Middle frontal gyrus (tissue), 1 donor: Measurements from ENCODE around the gene AK8.

Experiments
- DNase-seq: peaks from one replicate; pipeline ENCODE4 v3.0.0-alpha.2; 2015; ENCODE audit warnings: low spot score; ENCODE audit errors: extremely low spot score

The AK8 gene

DNA sequence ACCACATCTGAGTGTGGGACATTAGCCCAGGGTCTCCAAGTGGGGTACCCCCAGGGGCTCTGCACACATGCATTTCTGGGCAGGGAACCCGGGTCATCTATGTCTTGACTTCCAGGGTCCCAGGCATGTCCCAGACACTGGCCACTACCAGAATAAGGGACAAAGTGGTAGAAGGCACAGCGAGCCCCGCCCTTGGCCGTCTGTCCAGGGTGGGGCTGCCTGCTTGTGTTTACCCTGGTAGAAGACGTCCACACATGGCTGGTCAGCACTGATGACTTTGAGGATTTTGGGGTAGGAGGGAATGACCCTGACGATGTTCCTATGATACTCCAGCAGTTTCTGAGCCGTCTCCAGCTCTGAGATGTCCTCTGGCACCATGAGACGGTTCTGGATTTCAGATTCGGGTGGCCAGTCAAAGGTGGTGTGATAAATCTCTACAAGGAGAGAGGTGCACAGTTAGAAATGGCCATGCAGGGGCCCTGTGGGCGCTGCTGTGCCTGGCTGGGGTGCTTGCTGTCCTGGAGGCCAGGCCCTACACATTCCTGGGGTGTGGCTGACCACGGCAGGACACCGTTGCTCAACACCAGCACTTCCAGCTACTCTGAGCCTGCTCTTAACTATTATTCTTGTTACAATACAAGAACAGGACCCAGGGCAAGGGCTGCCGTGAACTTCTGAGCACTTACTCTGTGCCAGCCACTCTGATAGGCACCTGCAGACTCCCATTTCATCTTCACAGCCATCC, 51.3 kb downstream of the AK8 start:
- DNase-seq: no peak

DNA sequence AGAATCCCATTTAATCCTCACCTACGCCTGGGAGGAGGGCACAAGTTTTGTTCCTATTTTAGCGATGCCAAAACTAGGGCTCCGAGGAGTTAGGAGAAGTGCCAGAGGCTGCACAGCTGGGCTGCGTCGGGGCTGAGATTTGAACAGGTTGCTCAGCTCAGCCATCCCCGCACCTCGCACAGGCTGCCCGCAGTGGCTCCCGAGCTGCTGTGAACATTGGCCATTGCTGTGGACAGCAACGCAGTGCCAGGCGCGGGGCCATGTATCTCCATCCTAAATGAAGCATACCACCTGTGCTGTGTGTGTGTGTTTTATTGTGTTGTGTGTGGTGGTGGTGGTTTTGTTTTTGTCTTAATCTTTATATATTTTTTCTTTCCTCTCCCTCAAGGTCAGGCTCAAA, 52.0 kb downstream of the AK8 start:
- DNase-seq: no peak

DNA sequence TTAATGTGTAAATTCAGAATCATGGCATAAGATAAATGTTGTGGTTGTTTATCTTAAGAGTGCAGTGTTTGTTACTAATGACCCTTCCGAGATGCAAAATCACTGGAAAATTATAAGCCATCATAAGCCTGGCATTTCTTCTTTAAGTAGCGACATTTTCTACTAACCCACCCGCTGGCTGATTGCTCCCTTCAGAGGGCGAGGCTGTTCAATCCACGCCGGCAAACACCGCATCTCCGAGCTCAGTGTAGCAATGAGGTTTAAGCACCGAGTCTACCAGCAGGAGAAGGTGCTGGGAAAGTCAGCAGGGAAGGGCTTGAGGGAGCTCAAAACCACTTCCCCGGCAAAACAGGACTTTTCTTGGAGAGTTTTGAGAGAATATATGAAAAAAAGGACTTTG, 52.7 kb downstream of the AK8 start:
- DNase-seq: no peak

DNA sequence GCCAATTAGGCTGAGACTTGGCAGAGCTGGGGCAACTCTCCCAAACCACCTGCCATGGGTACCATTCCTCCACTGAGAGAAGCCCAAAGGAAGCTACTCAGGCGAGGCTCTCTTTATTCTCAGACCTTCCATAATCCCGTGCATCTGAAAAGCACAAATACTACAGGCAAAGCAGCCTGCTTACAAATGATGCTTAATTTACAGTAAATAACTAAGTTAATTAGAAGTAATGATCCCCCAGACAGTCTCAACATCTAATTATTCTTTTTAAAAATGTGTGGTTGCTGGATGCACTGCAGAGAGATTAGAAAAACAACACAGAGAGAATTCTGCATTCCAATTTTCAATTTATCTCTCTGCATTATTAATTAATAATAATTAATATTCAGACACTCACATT, 53.1 kb downstream of the AK8 start:
- no peak for DNase-seq

DNA sequence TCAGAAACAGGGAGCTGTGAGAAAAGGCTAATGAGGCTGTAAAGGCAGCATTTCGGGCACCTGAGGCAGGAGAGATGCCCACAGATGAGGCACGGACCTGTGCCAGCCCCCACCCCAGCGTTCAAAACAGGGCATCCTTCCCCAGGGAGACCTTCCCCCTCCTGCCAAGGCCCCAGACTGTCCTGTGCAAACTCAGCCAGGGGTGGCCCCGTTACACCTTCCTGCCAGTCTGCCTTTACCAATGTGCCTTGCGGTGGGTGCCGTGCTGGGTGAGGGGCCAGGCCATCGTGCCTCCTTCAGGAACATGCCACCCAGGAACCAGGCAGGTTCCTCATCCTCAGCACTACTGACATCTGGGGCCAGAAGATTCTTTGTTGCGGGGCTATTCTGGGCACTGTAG, 53.9 kb downstream of the AK8 start:
- no peak for DNase-seq

DNA sequence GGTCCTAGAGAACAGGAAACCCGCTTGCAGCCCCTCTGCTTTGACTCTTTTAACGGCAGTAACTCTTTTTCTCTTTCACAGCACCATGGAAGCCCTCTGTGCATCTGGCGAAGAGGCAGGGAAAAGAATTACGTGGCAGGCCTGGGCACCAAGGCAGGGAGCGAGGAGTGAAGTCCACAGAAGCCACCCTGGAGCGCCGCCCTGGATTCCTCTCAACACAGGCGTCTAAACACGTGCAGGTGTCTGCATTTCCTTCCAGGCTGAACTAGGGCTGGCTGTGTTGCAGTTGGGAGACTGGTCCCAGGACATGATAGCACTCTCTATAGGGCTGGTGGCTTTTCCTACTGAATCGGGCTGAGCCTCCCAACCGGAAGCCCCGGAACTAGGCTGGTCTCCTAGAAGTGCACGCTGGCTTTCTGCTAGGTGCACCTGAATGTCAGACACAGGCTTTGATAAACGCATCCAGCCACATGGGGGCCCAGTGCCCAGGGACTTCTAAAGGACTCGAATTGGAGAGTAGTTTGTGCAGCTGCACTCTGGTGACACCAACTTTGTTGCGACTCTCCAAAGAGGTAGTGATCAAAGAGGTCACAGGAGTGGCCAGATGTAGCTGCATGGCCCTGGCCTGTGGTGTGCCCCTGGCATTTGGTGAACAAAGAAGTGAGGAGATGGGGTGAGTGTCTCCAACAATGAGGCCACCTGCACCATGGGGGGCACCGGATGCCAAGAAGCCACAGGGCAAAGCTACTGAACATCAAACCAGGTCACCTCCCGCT, 54.5 kb downstream of the AK8 start:
- no peak for DNase-seq

DNA sequence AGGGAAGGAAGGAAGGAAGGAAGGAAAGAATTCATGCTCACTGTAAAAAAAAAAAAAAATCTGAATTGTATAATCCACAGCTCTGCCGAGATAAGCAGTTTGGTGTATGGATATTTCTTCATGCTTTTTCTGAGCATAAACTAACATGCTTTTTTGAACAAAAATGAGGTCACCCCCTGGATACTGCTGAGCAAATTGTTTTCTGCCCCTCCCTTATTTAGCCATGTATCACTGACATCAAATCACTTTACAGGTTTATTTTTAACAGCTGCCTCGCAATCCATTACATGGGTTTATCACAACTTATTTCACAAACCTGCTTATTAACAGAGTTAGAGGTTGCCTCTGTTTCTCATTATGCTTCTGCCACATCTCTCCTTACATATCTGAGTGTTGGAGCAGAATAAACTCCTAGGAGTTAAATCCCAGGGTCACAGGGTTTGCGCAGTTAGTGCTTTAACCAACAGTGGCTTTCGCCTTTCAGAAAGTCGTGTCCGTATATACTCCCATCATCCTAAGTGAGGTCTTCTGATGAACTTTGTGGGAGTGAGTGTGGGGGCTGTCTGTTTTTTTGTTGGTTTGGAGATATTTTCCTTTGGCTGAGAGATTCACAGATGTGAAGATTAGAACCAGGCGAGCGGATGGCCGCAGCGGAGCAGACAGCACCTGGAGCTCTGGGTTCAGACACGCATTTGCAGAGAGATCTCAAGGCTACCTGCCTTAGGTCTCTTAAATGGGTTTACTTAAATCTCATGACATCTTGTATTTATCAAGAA, 57.7 kb downstream of the AK8 start:
- no peak for DNase-seq

DNA sequence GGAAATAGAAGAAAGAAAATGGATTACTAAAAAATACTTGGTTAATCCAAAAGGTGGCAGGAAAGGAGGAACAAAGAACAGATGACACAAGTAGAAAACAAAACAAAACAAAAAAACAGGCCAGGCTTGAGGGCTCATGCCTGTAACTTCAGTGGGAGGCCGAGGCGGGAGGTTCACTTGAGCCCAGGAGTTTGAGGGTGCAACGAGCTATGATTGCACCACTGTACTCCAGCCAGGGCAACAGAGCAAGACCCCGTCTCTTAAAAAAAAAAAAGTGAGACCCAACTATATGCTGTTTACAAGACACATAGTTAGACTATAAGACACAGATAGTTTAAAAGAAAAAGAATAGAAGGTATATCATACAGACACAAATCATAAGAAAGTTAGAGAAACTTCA, 59.5 kb downstream of the AK8 start:
- DNase-seq: no peak

DNA sequence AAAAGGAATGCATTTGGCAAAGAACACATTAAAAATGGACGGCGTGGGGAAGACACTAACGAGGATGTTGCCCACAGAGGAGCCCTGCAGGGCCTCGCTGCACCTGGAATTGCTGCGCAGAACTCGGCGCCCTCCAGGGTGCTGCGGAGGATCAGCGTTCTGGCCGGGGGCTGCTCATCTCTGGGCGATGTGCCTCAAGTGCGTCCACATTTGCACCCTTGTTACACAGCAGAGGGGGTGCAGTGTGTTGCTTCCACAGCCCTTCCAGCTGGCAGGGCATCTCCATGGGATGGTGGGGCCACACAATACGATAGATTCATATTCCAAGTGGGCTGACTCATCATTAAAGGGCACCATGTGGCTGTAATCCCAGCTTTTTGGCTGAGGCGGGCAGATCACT, 63.1 kb downstream of the AK8 start:
- no peak for DNase-seq

DNA sequence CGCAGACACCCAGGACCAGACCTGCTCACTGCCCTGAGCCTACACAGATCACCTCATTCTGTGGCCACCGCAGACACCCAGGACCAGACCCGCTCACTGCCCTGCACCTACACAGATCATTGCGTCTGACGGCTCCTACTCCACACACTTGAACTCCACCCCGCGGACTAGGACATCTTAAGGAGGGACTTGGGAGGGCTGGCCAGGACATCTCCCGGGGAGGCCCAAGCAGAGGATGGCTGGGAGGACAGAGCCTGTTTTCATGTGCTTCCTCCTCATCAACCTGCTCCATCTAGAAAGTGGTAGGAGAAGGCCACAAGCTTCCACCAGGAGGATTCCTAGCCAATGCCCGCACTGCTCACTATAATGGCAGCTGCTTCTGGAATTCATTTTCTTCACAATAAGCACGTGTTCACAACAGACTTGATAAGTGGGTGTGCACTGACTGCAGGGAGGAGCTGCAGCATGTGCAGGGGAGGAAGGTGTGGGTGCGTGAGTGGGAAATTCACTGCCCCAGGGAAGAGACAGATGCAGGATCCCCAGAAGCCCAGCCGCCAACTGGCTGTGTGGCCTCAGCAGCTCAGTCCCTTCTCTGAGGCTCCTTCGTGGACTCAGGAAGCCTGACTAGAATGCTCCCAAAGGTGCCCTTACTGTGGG, 64.8 kb downstream of the AK8 start:
- no peak for DNase-seq

DNA sequence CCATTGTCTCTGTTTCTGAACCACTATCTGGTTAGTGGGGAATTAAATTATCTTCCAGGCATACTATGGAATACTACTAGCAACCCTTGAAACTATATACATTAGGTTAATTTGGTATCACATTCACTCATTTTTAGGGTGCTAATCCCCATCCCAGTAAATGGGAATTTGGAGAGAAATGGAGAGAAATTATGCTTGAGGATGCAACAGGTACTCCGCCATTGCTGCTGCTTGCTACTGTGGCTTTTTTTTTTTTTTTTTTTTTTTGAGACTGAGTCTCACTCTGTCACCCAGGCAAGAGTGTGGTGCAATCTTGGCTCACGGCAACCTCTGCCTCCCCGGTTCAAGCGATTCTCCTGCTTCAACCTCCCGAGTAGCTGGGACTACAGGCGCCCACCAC, 66.1 kb downstream of the AK8 start:
- no peak for DNase-seq

DNA sequence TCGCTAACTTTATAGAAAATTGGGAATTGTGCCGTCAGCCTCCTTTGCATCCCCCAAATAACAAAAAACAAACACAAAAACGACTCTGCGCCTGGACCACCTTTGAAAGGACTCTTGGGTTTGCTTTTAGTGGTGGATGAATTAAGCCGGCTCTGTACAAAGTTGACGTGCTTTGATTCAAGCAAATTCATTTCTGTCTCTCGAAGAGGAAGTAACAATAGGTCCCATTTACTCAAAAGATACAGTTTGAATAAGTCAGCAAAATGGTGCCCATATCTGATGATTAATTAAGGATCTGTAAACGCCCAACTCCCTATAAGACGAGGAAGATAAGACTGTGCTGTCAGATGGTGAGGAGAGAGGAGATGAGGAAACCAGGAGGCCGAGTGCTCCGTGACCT, 67.8 kb downstream of the AK8 start:
- no peak for DNase-seq

DNA sequence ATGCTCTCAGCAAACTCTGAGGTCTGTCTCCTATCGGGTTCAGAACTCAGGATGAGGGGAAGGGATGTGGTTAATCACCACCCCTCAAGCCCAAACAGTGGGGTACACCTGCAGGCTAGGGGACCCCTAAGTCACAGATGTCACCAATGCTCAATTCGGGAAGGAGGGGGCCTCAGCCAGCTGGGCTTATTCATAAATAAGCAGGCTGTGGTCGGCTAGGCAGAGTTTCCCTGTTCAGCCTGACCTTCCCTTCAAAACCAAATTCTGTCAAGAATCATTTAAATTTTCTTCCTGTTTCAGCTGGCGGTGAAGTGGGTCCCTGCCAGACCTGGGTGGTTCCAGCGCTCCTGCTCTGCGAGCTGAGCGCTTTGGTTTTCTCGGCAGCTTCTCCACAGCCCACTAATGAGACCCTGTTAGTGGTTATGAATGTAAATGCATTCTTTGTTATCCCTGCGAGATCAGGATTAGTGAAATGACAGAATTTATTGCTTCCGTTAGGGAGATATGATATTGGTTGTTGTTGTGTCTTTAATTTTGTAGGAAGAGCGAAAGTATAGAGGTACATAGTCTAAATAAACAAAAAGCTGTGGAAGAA, 68.3 kb downstream of the AK8 start:
- DNase-seq: no peak

DNA sequence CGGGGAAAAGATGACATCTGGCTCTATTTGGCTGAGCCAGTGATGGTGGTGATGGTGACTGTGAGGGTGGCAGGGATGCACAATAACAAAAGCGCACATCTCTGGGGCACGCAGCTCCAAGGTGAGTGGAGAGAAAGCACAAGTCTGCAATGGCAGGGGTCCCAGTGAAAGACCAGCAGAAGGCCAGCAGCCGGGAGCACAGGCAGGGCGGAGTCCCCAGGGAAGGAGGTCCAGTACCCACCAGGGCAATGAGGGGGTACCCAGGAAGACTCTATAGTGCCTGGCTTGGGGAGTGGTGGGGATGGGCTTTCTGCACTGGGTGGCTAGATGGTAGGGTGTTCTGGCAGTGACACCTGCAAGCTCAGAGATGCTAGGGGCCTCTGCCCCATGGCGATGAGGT, 69.4 kb downstream of the AK8 start:
- no peak for DNase-seq

DNA sequence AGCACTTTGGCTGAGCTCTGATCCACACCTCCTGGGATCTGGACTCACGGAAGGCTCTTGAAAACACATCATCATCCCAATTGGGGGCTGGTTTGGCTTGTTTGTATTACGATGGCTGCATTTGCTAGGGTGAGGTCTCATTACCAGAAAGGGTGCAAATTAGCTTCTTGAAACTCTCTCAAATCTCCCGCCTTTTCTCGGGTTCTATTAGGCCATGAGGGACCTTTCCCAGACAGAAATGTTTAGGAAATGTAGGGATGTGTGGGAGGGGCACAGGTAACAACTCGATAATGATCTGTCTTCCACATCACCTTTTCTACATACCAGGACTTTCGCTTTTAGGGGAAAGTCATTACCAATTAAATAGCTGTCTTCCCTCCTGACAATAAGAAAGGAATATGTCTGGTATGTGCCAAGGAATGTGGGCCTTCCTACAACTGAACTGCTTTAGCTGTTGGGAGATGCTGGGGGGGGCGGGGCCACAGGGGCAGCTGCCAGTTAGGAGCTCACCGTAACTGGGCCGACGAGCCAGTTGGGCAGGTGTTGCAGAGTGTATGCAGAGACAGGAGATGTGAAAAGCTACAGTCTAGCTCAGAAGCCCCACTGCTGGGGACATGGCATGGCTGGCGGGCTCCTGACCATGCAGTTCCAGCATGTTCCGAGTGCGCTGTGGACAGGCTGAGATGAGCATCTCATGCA, 71.2 kb downstream of the AK8 start:
- no peak for DNase-seq

DNA sequence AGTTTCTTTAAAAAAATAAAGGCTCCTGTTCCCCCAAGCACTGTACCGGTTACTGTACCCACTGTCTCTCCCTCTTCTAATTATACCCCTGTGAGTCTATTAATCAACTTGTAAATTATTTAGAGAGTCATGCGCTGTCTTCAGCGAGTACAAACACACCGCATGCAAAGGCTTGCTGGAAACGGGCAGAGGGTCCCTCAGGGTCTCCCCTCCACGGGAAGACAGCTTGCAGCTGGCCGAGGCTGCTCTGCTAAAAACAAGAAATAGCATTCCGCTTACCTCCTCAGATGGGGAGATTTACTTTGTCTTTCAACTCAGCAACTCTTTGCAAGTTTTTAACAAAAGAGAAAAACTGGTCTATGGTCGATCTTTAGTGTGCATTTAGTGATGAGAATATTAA, 71.8 kb downstream of the AK8 start:
- DNase-seq: no peak

DNA sequence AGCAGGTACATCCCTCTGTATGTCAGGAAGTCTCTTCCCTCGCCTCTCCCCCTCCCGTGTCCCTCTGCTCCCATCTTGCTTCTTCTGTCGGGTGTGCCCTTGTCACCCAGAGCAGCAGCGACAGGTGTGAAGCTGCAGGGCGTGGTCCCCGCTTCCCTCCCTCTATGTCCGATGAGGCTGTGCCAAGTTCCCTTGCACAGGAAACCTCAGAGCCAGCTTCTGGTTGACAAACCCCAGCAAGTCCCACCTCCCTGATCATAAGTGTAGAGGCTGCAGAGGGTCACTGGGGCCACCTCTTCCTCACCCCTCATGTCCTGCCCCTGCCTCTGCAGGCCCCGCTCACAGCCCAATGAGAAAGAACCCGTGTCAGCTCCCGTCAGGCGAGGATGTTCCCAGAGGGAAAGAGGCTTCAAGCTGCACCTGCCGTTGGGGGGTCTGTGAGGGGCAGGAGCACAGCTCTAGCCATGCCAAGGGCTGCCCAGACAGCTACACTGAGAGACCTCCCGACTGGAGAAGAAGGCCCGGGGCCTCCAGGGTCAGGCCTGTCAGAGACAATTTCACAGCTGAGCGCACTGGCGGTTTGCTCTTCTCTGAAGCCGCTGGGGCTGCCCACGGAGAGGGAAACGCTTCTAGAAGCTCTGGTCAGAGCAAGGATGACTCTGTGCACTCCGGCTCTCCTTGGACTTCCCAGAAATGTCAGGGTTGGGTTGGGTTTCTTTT, 73.3 kb downstream of the AK8 start:
- no peak for DNase-seq

DNA sequence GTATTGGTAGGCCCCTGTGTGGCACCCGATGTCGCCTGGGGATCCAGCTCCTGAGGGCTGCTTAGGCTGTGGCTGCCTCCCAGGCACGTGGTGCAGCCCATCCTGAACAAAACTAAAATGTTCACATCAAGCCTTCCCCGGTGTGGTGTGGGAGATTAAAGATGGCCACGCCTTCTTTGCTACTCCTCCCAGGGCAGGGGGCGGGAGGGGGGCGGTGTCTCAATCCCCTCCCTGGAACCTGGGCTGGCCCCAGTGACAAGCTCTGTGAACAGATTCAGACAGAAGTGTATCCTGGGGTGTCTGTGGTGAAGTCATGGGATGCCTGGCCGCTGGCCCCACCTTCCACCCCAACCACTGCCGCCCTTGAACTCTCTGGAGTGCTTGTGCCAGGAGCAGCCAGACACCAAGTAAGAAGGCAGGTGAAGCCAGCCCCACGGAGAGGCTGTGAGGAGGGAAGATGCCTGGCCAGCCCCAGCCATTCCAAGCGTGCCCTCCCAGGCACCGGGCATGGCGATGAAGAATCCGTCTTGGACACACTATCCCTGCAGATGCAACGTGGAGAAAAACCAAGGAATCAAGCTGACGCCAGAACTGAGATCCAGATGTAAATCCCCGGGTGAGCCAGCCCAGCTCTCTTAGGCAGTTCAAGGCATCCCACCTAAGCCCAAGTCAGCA, 75.8 kb downstream of the AK8 start:
- no peak for DNase-seq

DNA sequence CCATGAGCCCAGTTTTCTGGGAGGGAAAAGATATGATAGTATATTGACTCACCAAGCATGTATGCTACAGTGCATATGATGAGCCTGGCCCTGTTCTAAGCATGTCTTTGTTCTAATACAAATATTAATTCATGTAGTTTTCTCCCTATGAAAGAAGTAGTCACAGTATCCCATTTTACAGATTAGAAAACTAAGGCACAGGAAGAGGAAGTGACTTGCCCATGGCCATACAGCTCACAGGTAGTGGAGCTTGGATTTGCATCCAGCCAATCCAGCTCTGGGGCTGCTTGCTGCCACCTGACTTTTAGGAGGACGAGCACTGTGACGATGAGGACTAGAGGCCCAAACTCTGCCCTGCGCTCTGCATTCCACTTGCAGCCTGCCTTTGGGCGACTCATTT, 76.4 kb downstream of the AK8 start:
- no peak for DNase-seq
